PC-3 (cell line): ENCODE results near the gene PLEKHB2. TPM values are rescaled to one million over a fixed set of nuclear protein-coding genes. Genes with fewer than 3 reads are reported as not detected.

ENCODE experiments used
- ATAC-seq: fragments of 200-7000 bp; cut with Tn5 transposase; 2 replicates; pipeline ENCODE4 v1.9.1; 2020; ENCODE audit warnings: mild to moderate bottlenecking, moderate library complexity
- BruUV-seq: library from RNA; stranded (reverse); fragments of 400-500 nt; replicated peaks from 2 replicates; lab custom pipeline; 2021; lab: Mats Ljungman, UMichigan
- CTCF ChIA-PET: fragments of 300-600 bp; sonication (Branson Sonifier 250); formaldehyde crosslinking; loops from one replicate; lab custom pipeline; 2022; ENCODE audit warnings: antibody characterized with exemption; lab: Charles Lee
- POLR2A ChIA-PET: fragments of 300-600 bp; sonication (Branson Sonifier 250); formaldehyde crosslinking; loops from one replicate; lab custom pipeline; 2022; ENCODE audit warnings: antibody characterized with exemption; ENCODE audit not compliant: unreplicated experiment; lab: Charles Lee
- DNase-seq: peaks from one replicate; pipeline ENCODE4 v3.0.0-alpha.2; 2015
- H2AFZ ChIP-seq: fragments of 300-600 bp; sonication (generic); 2 replicates; pipeline ENCODE4 v1.6.0; 2016; ENCODE audit warnings: antibody characterized with exemption, low read length
- H3F3A ChIP-seq: fragments of 300-600 bp; sonication (generic); one replicate; pipeline ENCODE4 v1.6.0; 2017; ENCODE audit warnings: antibody characterized with exemption, low read length, control low read depth, mild to moderate bottlenecking; ENCODE audit not compliant: unreplicated experiment
- H3K27ac ChIP-seq: fragments of 300-600 bp; sonication (generic); 2 replicates; pipeline ENCODE4 v1.5.1; 2016; ENCODE audit warnings: mild to moderate bottlenecking, low read length
- H3K27me3 ChIP-seq: fragments of 300-600 bp; sonication (generic); 2 replicates; pipeline ENCODE4 v1.6.1; 2016; ENCODE audit warnings: low read length, mixed read lengths
- H3K36me3 ChIP-seq: fragments of 300-600 bp; sonication (generic); 2 replicates; pipeline ENCODE4 v1.6.1; 2016; ENCODE audit warnings: low read depth, mixed run types, low read length, mixed read lengths
- H3K4me1 ChIP-seq: fragments of 300-600 bp; sonication (generic); 2 replicates; pipeline ENCODE4 v1.5.1; 2016; ENCODE audit warnings: low read length; ENCODE audit not compliant: insufficient read depth
- H3K4me2 ChIP-seq: fragments of 300-600 bp; sonication (generic); 2 replicates; pipeline ENCODE4 v1.6.0; 2016; ENCODE audit warnings: low read length
- H3K4me3 ChIP-seq: fragments of 300-600 bp; sonication (generic); 2 replicates; pipeline ENCODE4 v1.5.1; 2016; ENCODE audit warnings: mild to moderate bottlenecking, low read length, mixed read lengths
- H3K79me2 ChIP-seq: fragments of 300-600 bp; sonication (generic); 2 replicates; pipeline ENCODE4 v1.6.1; 2017; ENCODE audit warnings: low read length, mixed read lengths
- H3K9ac ChIP-seq: fragments of 300-600 bp; sonication (generic); 2 replicates; pipeline ENCODE4 v1.6.0; 2016; ENCODE audit warnings: mild to moderate bottlenecking, low read length
- H3K9me2 ChIP-seq: fragments of 300-600 bp; sonication (generic); replicated peaks from 2 replicates; pipeline ENCODE4 v1.6.1; 2016; ENCODE audit warnings: mixed run types, low read length, mixed read lengths
- H3K9me3 ChIP-seq: fragments of 300-600 bp; sonication (generic); 2 replicates; pipeline ENCODE4 v1.6.1; 2016; ENCODE audit warnings: low read length, mixed read lengths
- H4K20me1 ChIP-seq: fragments of 300-600 bp; sonication (generic); 2 replicates; pipeline ENCODE4 v1.6.1; 2016; ENCODE audit warnings: low read length, mixed read lengths
- EZH2 ChIP-seq: fragments of 300-600 bp; sonication (generic); IDR thresholded peaks from one replicate; pipeline ENCODE4 v1.6.1; 2017; ENCODE audit warnings: antibody characterized with exemption, mild to moderate bottlenecking, low read length; ENCODE audit not compliant: unreplicated experiment
- EZH2phosphoT487 ChIP-seq: fragments of 300-600 bp; sonication (generic); IDR thresholded peaks from 2 replicates; pipeline ENCODE4 v1.6.1; 2018; ENCODE audit warnings: mild to moderate bottlenecking, antibody characterized with exemption, low read length, borderline replicate concordance
- intact Hi-C: fragments of 100-400 bp; cut with micrococcal nuclease; formaldehyde crosslinking; loops from 2 replicates; pipeline ENCODE4 v1.9.0; 2023
- total RNA-seq: library from RNA; depleted of rRNA; stranded (reverse); fragments of >200 nt; gene quantifications from 2 replicates; pipeline ENCODE4 v1.2.3, GENCODE V29; 2014
- TF ChIP-seq, protein P1 (sequence below): fragments of 300-600 bp; sonication (generic); conservative IDR thresholded peaks from 2 replicates; pipeline ENCODE4 v1.5.1; 2017; ENCODE audit warnings: antibody characterized with exemption, low read depth, mild to moderate bottlenecking, low read length

The PLEKHB2 gene
- total RNA-seq, 1 experiment from 2014 or later = 64.5 TPM

GRCh38 chr2:131127981-131128380 lies 22.8 kb downstream of the PLEKHB2 start:
- H3K27me3 ChIP-seq = no peaks in the 10 kb centered on the region
- intact Hi-C loops = no loop called here
- BruUV-seq = no TSS peak
- no peak for ATAC-seq
- H3K79me2 ChIP-seq = peaks cover 17% of the 10 kb centered on the region
- no peak overlapping the region for H3K4me3 ChIP-seq
- no peaks in the 10 kb centered on the region for H3K9me3 ChIP-seq
- DNase-seq = no peak
- H3K9me2 ChIP-seq = no peaks in the 10 kb centered on the region
- H3K27ac ChIP-seq = no peak overlapping the region
- no peaks in the 10 kb centered on the region for H3F3A ChIP-seq
- ChIA-PET CTCF (no interaction called here), POLR2A (no interaction called here)
- H2AFZ ChIP-seq = no peak overlapping the region
- H3K9ac ChIP-seq = no peak overlapping the region
- H3K4me1 ChIP-seq = no peaks in the 10 kb centered on the region
- H3K36me3 ChIP-seq = peaks cover 65% of the 10 kb centered on the region
- no peak for TF ChIP-seq EZH2
- TF ChIP-seq, protein P1, sequence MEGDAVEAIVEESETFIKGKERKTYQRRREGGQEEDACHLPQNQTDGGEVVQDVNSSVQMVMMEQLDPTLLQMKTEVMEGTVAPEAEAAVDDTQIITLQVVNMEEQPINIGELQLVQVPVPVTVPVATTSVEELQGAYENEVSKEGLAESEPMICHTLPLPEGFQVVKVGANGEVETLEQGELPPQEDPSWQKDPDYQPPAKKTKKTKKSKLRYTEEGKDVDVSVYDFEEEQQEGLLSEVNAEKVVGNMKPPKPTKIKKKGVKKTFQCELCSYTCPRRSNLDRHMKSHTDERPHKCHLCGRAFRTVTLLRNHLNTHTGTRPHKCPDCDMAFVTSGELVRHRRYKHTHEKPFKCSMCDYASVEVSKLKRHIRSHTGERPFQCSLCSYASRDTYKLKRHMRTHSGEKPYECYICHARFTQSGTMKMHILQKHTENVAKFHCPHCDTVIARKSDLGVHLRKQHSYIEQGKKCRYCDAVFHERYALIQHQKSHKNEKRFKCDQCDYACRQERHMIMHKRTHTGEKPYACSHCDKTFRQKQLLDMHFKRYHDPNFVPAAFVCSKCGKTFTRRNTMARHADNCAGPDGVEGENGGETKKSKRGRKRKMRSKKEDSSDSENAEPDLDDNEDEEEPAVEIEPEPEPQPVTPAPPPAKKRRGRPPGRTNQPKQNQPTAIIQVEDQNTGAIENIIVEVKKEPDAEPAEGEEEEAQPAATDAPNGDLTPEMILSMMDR = no peak
- no peak for TF ChIP-seq EZH2phosphoT487
- H3K4me2 ChIP-seq = no peak overlapping the region
- H4K20me1 ChIP-seq = 0 out of 2 replicates have a peak, but pooled peaks cover 12% of the 10 kb centered on the region

DNA sequence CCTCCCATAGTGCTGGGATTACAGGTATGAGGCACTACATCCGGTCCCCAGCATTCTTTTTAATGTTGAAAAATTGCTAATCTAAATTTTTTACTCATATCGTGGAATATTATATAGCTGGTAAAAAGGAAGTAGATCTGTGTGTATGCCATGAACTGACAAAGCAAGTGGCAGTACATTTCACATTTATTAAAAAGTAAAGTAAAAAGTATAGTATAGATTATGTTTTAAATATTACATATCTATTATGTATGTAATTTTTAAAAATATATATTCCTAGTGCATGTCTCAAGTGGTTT lies 25.1 kb downstream of the PLEKHB2 start:
- Histone ChIP-seq H3K79me2 (no peaks in the 10 kb centered on the region), H3K9me3 (no peaks in the 10 kb centered on the region), H3K27ac (no peak overlapping the region), H3K4me1 (no peaks in the 10 kb centered on the region), H3K4me3 (no peak overlapping the region), H3K9ac (no peak overlapping the region), H2AFZ (no peak overlapping the region), H3K9me2 (no peaks in the 10 kb centered on the region), H3K4me2 (no peak overlapping the region), H3F3A (no peaks in the 10 kb centered on the region), H3K36me3 (peaks cover 67% of the 10 kb centered on the region), H3K27me3 (no peaks in the 10 kb centered on the region), H4K20me1 (no peaks in the 10 kb centered on the region)
- DNase-seq (no peak), ATAC-seq (no peak)
- intact Hi-C loops = no loop called here
- CTCF ChIA-PET = no interaction called here
- BruUV-seq = no TSS peak
- no peak for TF ChIP-seq EZH2
- TF ChIP-seq, protein P1 = no peak
- TF ChIP-seq EZH2phosphoT487 = no peak
- POLR2A ChIA-PET = no interaction called here

- H3K79me2 ChIP-seq = no peaks in the 10 kb centered on the region
- no peaks in the 10 kb centered on the region for H3K4me1 ChIP-seq
- TF ChIP-seq, protein P1 = no peak
- TF ChIP-seq EZH2 = no peak
- intact Hi-C loops = no loop called here
- no peak overlapping the region for H3K9ac ChIP-seq
- POLR2A ChIA-PET = no interaction called here
- no peak overlapping the region for H2AFZ ChIP-seq
- ATAC-seq (no peak), DNase-seq (no peak)
- no peaks in the 10 kb centered on the region for H3K9me2 ChIP-seq
- no peaks in the 10 kb centered on the region for H3K27me3 ChIP-seq
- H3K4me3 ChIP-seq = no peak overlapping the region
- CTCF ChIA-PET = no interaction called here
- H3K36me3 ChIP-seq = peaks cover 45% of the 10 kb centered on the region
- no peaks in the 10 kb centered on the region for H3K9me3 ChIP-seq
- no TSS peak for BruUV-seq
- H3F3A ChIP-seq = no peaks in the 10 kb centered on the region
- no peak overlapping the region for H3K4me2 ChIP-seq
- no peak overlapping the region for H3K27ac ChIP-seq
- no peaks in the 10 kb centered on the region for H4K20me1 ChIP-seq
Measured at GRCh38 chr2:131132729-131133128, 27.6 kb downstream of the PLEKHB2 start.
